SK-N-SH (cell line): Measurements from ENCODE around the gene CDHR3. TPM values are rescaled to one million over a fixed set of nuclear protein-coding genes. Genes with fewer than 3 reads are reported as not detected.

Experiments
- CTCF ChIA-PET: fragments of 300-600, 350-600 bp; formaldehyde crosslinking; extraction: SDS; loops from one replicate; lab custom pipeline; 2021; lab: Yijun Ruan, JAX
- POLR2A ChIA-PET: fragments of 350-600 bp; sonication (Branson Sonifier 250); formaldehyde crosslinking; extraction: SDS; loops from one replicate; lab custom pipeline; 2020; ENCODE audit warnings: antibody characterized with exemption, inconsistent platforms; lab: Yijun Ruan, JAX
- DNase-seq: peaks from one replicate; pipeline ENCODE4 v3.0.0; 2012
- H2AFZ ChIP-seq: fragments of 200-600 bp; sonication (generic); 2 replicates; pipeline ENCODE4 v1.8.1; 2016; ENCODE audit warnings: antibody characterized with exemption, mild to moderate bottlenecking, low read depth
- H3F3A ChIP-seq: fragments of 200-600 bp; sonication (generic); replicated peaks from 2 replicates; pipeline ENCODE3; 2016; ENCODE audit warnings: antibody characterized with exemption, mild to moderate bottlenecking; ENCODE audit not compliant: insufficient read depth
- H3K27ac ChIP-seq, 2 experiments: fragments of 200-500 bp in 1 of 2; fragments of 200-600 bp in 1 of 2; sonication (Bioruptor generic) in 1 of 2; sonication (generic), shearing (Covaris generic) in 1 of 2; 2 replicates each; pipeline versions ENCODE4 v1.5.1 to v1.6.1; 2014 to 2016; ENCODE audit warnings: low read depth in 2 of 2, inconsistent platforms in 1 of 2, low read length in 1 of 2, mild to moderate bottlenecking in 1 of 2, mixed read lengths in 1 of 2
- H3K27me3 ChIP-seq: fragments of 200-600 bp; sonication (generic), shearing (Covaris generic); 2 replicates; pipeline ENCODE4 v1.6.1; 2016; ENCODE audit warnings: mixed run types; ENCODE audit not compliant: insufficient read depth
- H3K36me3 ChIP-seq, 2 experiments: fragments of 200-500 bp in 1 of 2; fragments of 200-600 bp in 1 of 2; sonication (Bioruptor generic) in 1 of 2; sonication (generic) in 1 of 2; replicated peaks in 1 of 2; 2 replicates each; pipeline versions ENCODE3 to v1.5.1; 2014 to 2016; ENCODE audit warnings: low read length in 1 of 2, mild to moderate bottlenecking in 1 of 2; ENCODE audit not compliant: insufficient read depth in 2 of 2, control insufficient read depth in 1 of 2
- H3K4me1 ChIP-seq, 2 experiments: fragments of 200-500 bp in 1 of 2; fragments of 200-600 bp in 1 of 2; sonication (Bioruptor generic) in 1 of 2; sonication (generic), shearing (Covaris generic) in 1 of 2; 2 replicates each; pipeline versions ENCODE4 v1.5.1 to v1.6.1; 2014 to 2016; ENCODE audit warnings: low read depth in 1 of 2, low read length in 1 of 2, mixed run types in 1 of 2; ENCODE audit not compliant: insufficient read depth in 2 of 2, control insufficient read depth in 1 of 2
- H3K4me2 ChIP-seq: fragments of 200-600 bp; sonication (generic), shearing (Covaris generic); 2 replicates; pipeline ENCODE4 v1.6.1; 2017; ENCODE audit warnings: mixed run types
- H3K4me3 ChIP-seq, 2 experiments: fragments of 200-500 bp in 1 of 2; fragments of 200-600 bp in 1 of 2; sonication (Bioruptor generic) in 1 of 2; sonication (generic), shearing (Covaris generic) in 1 of 2; 2 replicates each; pipeline versions ENCODE4 v1.5.1 to v1.8.1; 2014 to 2016; ENCODE audit warnings: low read depth in 2 of 2, inconsistent platforms in 1 of 2, low read length in 1 of 2, mild to moderate bottlenecking in 1 of 2, mixed read lengths in 1 of 2, moderate library complexity in 1 of 2
- H3K79me2 ChIP-seq: fragments of 200-600 bp; sonication (generic); 2 replicates; pipeline ENCODE4 v1.8.1; 2017; ENCODE audit warnings: mild to moderate bottlenecking; ENCODE audit not compliant: insufficient read depth
- H3K9ac ChIP-seq: fragments of 200-600 bp; sonication (generic); 2 replicates; pipeline ENCODE4 v1.6.1; 2017; ENCODE audit warnings: mixed run types
- H3K9me2 ChIP-seq: fragments of 200-600 bp; sonication (generic); 2 replicates; pipeline ENCODE4 v1.6.1; 2017; ENCODE audit warnings: mixed run types
- H3K9me3 ChIP-seq: fragments of 200-600 bp; sonication (generic); 2 replicates; pipeline ENCODE4 v1.6.1; 2017; ENCODE audit warnings: mixed run types, mild to moderate bottlenecking, moderate library complexity
- H4K20me1 ChIP-seq: fragments of 200-600 bp; sonication (generic); 2 replicates; pipeline ENCODE4 v1.6.1; 2017; ENCODE audit warnings: mild to moderate bottlenecking, mixed run types; ENCODE audit not compliant: insufficient read depth
- ELF1 ChIP-seq: IDR thresholded peaks from 2 replicates; pipeline ENCODE4 v1.4.0; 2012
- EZH2phosphoT487 ChIP-seq: fragments of 200-600 bp; sonication (generic); IDR thresholded peaks from 2 replicates; pipeline ENCODE4 v1.6.1; 2017; ENCODE audit warnings: low read depth, mixed run types, mild to moderate bottlenecking, antibody characterized with exemption, moderate library complexity, borderline replicate concordance
- FOSL2 ChIP-seq: IDR thresholded peaks from 2 replicates; pipeline ENCODE4 v1.4.0; 2012; ENCODE audit warnings: low read depth, mild to moderate bottlenecking, moderate library complexity, borderline replicate concordance
- IRF3 ChIP-seq: fragments of 150-350 bp; IDR thresholded peaks from 2 replicates; pipeline ENCODE4 v1.6.1; 2016; ENCODE audit warnings: mild to moderate bottlenecking, low read depth, low read length
- JUND ChIP-seq: IDR thresholded peaks from 2 replicates; pipeline ENCODE4 v1.4.0; 2012
- MEF2A ChIP-seq: IDR thresholded peaks from 2 replicates; pipeline ENCODE4 v1.4.0; 2012; ENCODE audit warnings: low read depth, borderline replicate concordance
- NFIC ChIP-seq: IDR thresholded peaks from 2 replicates; pipeline ENCODE4 v1.4.0; 2012; ENCODE audit warnings: borderline replicate concordance
- NRF1 ChIP-seq: IDR thresholded peaks from 2 replicates; pipeline ENCODE4 v1.6.1; 2012; ENCODE audit warnings: low read depth, mild to moderate bottlenecking, low read length
- POLR2AphosphoS5 ChIP-seq: IDR thresholded peaks from 2 replicates; pipeline ENCODE4 v1.6.1; 2012; ENCODE audit warnings: low read depth, low read length
- RAD21 ChIP-seq: IDR thresholded peaks from 2 replicates; pipeline ENCODE4 v1.6.1; 2012; ENCODE audit warnings: mild to moderate bottlenecking, low read length
- RCOR1 ChIP-seq: fragments of 150-350 bp; IDR thresholded peaks from 2 replicates; pipeline ENCODE4 v1.6.1; 2017; ENCODE audit warnings: antibody characterized with exemption, low read length
- RXRA ChIP-seq: IDR thresholded peaks from 2 replicates; pipeline ENCODE4 v1.4.0; 2012; ENCODE audit warnings: low read depth, mild to moderate bottlenecking, borderline replicate concordance
- TAF1 ChIP-seq: IDR thresholded peaks from 2 replicates; pipeline ENCODE4 v1.6.1; 2012; ENCODE audit warnings: low read depth, mild to moderate bottlenecking, low read length, moderate library complexity, borderline replicate concordance
- TCF12 ChIP-seq: IDR thresholded peaks from 2 replicates; pipeline ENCODE4 v1.4.0; 2012
- YY1 ChIP-seq: IDR thresholded peaks from 2 replicates; pipeline ENCODE4 v1.4.0; 2012; ENCODE audit warnings: low read depth, mild to moderate bottlenecking
- WGBS: methylation state at CpG from one replicate; pipeline ENCODE4 v1.1.6; 2017; ENCODE audit warnings: low lambda C conversion rate; 5-methylcytosine and 5-hydroxymethylcytosine counted together
- polyA plus RNA-seq, 3 experiments: library from polyadenylated mRNA; depleted of rRNA; stranded (reverse); fragments of >200 nt; gene quantifications; 2 replicates each; pipeline ENCODE4 v1.2.3, GENCODE V29; 2012
- TF ChIP-seq, protein P1 (sequence below): IDR thresholded peaks from 2 replicates; pipeline ENCODE4 v1.6.1; 2012; ENCODE audit warnings: mild to moderate bottlenecking, low read depth, low read length, moderate library complexity
- TF ChIP-seq, protein P2 (sequence below): IDR thresholded peaks from 2 replicates; pipeline ENCODE4; 2012
- TF ChIP-seq, protein P3 (sequence below): fragments of 200-600 bp; sonication (generic); IDR thresholded peaks from 2 replicates; pipeline ENCODE4 v1.6.1; 2017; ENCODE audit warnings: antibody characterized with exemption, mild to moderate bottlenecking, moderate library complexity
- TF ChIP-seq, protein P4 (sequence below): IDR thresholded peaks from 2 replicates; pipeline ENCODE4 v1.4.0; 2012; ENCODE audit warnings: low read depth, borderline replicate concordance

The CDHR3 gene
- polyA plus RNA-seq, 1 of the 3 experiments (the other 2 are of a cell fraction) = 7.5 TPM

GRCh38 chr7:106045586-106045985 is 82.5 kb downstream of the CDHR3 start (continued):
- no peak; the same call in 1 of the 2 replicates for TF ChIP-seq RXRA
- TF ChIP-seq FOSL2 = peak; percentile 35; the same call in 1 of the 2 replicates
- TF ChIP-seq, protein P1, sequence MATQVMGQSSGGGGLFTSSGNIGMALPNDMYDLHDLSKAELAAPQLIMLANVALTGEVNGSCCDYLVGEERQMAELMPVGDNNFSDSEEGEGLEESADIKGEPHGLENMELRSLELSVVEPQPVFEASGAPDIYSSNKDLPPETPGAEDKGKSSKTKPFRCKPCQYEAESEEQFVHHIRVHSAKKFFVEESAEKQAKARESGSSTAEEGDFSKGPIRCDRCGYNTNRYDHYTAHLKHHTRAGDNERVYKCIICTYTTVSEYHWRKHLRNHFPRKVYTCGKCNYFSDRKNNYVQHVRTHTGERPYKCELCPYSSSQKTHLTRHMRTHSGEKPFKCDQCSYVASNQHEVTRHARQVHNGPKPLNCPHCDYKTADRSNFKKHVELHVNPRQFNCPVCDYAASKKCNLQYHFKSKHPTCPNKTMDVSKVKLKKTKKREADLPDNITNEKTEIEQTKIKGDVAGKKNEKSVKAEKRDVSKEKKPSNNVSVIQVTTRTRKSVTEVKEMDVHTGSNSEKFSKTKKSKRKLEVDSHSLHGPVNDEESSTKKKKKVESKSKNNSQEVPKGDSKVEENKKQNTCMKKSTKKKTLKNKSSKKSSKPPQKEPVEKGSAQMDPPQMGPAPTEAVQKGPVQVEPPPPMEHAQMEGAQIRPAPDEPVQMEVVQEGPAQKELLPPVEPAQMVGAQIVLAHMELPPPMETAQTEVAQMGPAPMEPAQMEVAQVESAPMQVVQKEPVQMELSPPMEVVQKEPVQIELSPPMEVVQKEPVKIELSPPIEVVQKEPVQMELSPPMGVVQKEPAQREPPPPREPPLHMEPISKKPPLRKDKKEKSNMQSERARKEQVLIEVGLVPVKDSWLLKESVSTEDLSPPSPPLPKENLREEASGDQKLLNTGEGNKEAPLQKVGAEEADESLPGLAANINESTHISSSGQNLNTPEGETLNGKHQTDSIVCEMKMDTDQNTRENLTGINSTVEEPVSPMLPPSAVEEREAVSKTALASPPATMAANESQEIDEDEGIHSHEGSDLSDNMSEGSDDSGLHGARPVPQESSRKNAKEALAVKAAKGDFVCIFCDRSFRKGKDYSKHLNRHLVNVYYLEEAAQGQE = no peak
- TF ChIP-seq EZH2phosphoT487 = no peak

DNA sequence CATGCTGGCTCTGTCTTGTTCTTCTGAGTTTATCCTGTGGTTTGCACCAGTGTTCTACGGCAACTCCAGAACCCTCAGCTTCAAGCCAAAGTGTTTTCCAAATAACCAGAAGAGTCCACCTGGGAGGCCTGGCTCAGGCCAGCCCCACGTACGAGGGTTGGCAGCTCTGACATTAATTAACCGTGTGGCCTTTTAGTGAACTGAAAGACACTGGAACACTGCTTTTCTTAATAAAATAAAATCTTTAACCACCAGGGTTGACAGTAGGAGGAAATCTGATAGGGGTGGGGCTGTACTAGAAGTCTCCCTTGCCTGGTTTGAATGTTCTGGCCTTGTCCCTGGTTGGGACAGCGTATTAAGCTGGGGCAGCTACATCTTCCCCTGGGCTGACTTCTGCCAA is 84.1 kb downstream of the CDHR3 start:
- Histone ChIP-seq H3K4me1 (peaks cover 7 to 29% of the 10 kb centered on the region in 2 experiments; a peak in 1 of 4 replicates), H3F3A (peaks cover 7% of the 10 kb centered on the region), H3K9me2 (no peaks in the 10 kb centered on the region), H3K4me2 (no peak overlapping the region), H3K36me3 (no peaks in the 10 kb centered on the region), H3K27me3 (no peaks in the 10 kb centered on the region), H4K20me1 (no peaks in the 10 kb centered on the region), H3K79me2 (no peaks in the 10 kb centered on the region), H3K27ac (no peak overlapping the region), H3K9me3 (no peaks in the 10 kb centered on the region), H3K9ac (no peak overlapping the region), H3K4me3 (no peak overlapping the region), H2AFZ (no peak overlapping the region)
- ChIA-PET CTCF (interaction anchor here (0.8 to 13.6 kb wide), 14 partner anchors 10 to 458 kb away, joined by 3 to 356 read pairs (median 5); no protein-coding TSS in a partner anchor), POLR2A (interaction anchor here (1.2 to 1.9 kb wide), 2 partner anchors 11 to 65 kb away, joined by 3 read pairs; partner anchors contain the start of gene SYPL1)
- DNase-seq = no peak
- WGBS = 85% methylated on average over 5 of the region's 5 CpGs
- TF ChIP-seq, protein P2, sequence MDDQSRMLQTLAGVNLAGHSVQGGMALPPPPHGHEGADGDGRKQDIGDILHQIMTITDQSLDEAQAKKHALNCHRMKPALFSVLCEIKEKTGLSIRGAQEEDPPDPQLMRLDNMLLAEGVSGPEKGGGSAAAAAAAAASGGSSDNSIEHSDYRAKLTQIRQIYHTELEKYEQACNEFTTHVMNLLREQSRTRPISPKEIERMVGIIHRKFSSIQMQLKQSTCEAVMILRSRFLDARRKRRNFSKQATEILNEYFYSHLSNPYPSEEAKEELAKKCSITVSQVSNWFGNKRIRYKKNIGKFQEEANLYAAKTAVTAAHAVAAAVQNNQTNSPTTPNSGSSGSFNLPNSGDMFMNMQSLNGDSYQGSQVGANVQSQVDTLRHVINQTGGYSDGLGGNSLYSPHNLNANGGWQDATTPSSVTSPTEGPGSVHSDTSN = no peak
- TF ChIP-seq EZH2phosphoT487 (no peak), RCOR1 (no peak), ELF1 (no peak), NFIC (no peak), IRF3 (no peak), TAF1 (no peak), NRF1 (no peak), RAD21 (no peak), POLR2AphosphoS5 (no peak), YY1 (no peak), TCF12 (no peak), JUND (no peak), MEF2A (no peak)
- TF ChIP-seq, protein P3, sequence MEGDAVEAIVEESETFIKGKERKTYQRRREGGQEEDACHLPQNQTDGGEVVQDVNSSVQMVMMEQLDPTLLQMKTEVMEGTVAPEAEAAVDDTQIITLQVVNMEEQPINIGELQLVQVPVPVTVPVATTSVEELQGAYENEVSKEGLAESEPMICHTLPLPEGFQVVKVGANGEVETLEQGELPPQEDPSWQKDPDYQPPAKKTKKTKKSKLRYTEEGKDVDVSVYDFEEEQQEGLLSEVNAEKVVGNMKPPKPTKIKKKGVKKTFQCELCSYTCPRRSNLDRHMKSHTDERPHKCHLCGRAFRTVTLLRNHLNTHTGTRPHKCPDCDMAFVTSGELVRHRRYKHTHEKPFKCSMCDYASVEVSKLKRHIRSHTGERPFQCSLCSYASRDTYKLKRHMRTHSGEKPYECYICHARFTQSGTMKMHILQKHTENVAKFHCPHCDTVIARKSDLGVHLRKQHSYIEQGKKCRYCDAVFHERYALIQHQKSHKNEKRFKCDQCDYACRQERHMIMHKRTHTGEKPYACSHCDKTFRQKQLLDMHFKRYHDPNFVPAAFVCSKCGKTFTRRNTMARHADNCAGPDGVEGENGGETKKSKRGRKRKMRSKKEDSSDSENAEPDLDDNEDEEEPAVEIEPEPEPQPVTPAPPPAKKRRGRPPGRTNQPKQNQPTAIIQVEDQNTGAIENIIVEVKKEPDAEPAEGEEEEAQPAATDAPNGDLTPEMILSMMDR = no peak
- TF ChIP-seq, protein P4, sequence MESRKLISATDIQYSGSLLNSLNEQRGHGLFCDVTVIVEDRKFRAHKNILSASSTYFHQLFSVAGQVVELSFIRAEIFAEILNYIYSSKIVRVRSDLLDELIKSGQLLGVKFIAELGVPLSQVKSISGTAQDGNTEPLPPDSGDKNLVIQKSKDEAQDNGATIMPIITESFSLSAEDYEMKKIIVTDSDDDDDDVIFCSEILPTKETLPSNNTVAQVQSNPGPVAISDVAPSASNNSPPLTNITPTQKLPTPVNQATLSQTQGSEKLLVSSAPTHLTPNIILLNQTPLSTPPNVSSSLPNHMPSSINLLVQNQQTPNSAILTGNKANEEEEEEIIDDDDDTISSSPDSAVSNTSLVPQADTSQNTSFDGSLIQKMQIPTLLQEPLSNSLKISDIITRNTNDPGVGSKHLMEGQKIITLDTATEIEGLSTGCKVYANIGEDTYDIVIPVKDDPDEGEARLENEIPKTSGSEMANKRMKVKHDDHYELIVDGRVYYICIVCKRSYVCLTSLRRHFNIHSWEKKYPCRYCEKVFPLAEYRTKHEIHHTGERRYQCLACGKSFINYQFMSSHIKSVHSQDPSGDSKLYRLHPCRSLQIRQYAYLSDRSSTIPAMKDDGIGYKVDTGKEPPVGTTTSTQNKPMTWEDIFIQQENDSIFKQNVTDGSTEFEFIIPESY = no peak
